HepG2 (cell line): ENCODE data around the gene GSK3A. TPM values are rescaled to one million over a fixed set of nuclear protein-coding genes. Genes with fewer than 3 reads are reported as not detected.
A peak's percentile ranks its signal among the peaks of the same experiment; 100 is the strongest.

Experiments used
- HNF4A ChIP-seq: sonication (generic); formaldehyde crosslinking; IDR thresholded peaks from 2 replicates; pipeline ENCODE4 v1.4.0; 2020; ENCODE audit warnings: missing genetic modification reagents
- KLF9 ChIP-seq: IDR thresholded peaks from 2 replicates; pipeline ENCODE4 v1.6.1; 2016; ENCODE audit warnings: low read depth
- NCOA1 ChIP-seq: sonication (generic); formaldehyde crosslinking; IDR thresholded peaks from 2 replicates; pipeline ENCODE4 v1.9.0; 2021; ENCODE audit warnings: missing genetic modification reagents
- NKX3-1 ChIP-seq: sonication (generic); formaldehyde crosslinking; IDR thresholded peaks from 2 replicates; pipeline ENCODE4 v1.5.0; 2020; ENCODE audit warnings: missing genetic modification reagents
- SRY ChIP-seq: sonication (generic); formaldehyde crosslinking; IDR thresholded peaks from 2 replicates; pipeline ENCODE4 v1.8.0; 2022; ENCODE audit warnings: mild to moderate bottlenecking, missing genetic modification reagents
- ZMYM2 ChIP-seq: sonication (generic); formaldehyde crosslinking; IDR thresholded peaks from 2 replicates; pipeline ENCODE4 v1.8.0; 2022; ENCODE audit warnings: mild to moderate bottlenecking, missing genetic modification reagents
- ZNF280B ChIP-seq: sonication (generic); formaldehyde crosslinking; IDR thresholded peaks from 2 replicates; pipeline ENCODE4 v1.5.0; 2020; ENCODE audit warnings: missing genetic modification reagents, mild to moderate bottlenecking, borderline replicate concordance
- ZNF382 ChIP-seq: sonication (generic); formaldehyde crosslinking; IDR thresholded peaks from 2 replicates; pipeline ENCODE4 v1.5.0; 2020; ENCODE audit warnings: missing genetic modification reagents, mild to moderate bottlenecking, borderline replicate concordance
- ZNF646 ChIP-seq: sonication (generic); formaldehyde crosslinking; IDR thresholded peaks from 2 replicates; pipeline ENCODE4 v1.9.0; 2021; ENCODE audit warnings: mild to moderate bottlenecking, missing genetic modification reagents
- ZNF660 ChIP-seq: sonication (generic); formaldehyde crosslinking; IDR thresholded peaks from 2 replicates; pipeline ENCODE4 v1.5.1; 2020; ENCODE audit warnings: mild to moderate bottlenecking, low read depth, missing genetic modification reagents, borderline replicate concordance
- ZNF687 ChIP-seq: sonication (generic); formaldehyde crosslinking; IDR thresholded peaks from 2 replicates; pipeline ENCODE4 v1.5.1; 2020; ENCODE audit warnings: mild to moderate bottlenecking, missing genetic modification reagents, moderate library complexity
- ZNF749 ChIP-seq: sonication (generic); formaldehyde crosslinking; IDR thresholded peaks from 2 replicates; pipeline ENCODE4 v1.8.0; 2022; ENCODE audit warnings: mild to moderate bottlenecking, missing genetic modification reagents, moderate library complexity, borderline replicate concordance
- polyA plus RNA-seq, 8 experiments: library from polyadenylated mRNA; depleted of rRNA in 3 of 8; stranded (reverse) in 7 of 8; unstranded in 1 of 8; fragments of >200 nt; fragmentation: Illumina TruSeq in 4 of 8; extraction: Trizol in 4 of 8; gene quantifications; 2 replicates each; pipeline versions ENCODE4 v1.2.1 to v1.2.3, GENCODE V29; 2011 to 2016; ENCODE audit warnings: low read depth in 4 of 8, missing spikeins in 1 of 8, mixed read lengths in 1 of 8; ENCODE audit not compliant: insufficient read depth in 1 of 8
- total RNA-seq, 5 experiments: library from RNA; depleted of rRNA; stranded (reverse); fragments of >200 nt; fragmentation: Illumina TruSeq; extraction: Trizol; gene quantifications; 2 replicates each; pipeline ENCODE4 v1.2.3, GENCODE V29; 2016; ENCODE audit warnings: low read depth in 1 of 5
- TF ChIP-seq, protein P1 (sequence below): sonication (generic); formaldehyde crosslinking; IDR thresholded peaks from 2 replicates; pipeline ENCODE4 v1.5.1; 2020; ENCODE audit warnings: mild to moderate bottlenecking, moderate library complexity, missing genetic modification reagents

The GSK3A gene
- total and polyA plus RNA-seq, 2 of the 13 experiments (the other 11 are each of a cell fraction or from before 2014, with no cell fraction given) = 16.9 to 52.5 TPM

GRCh38 chr19:42283188-42284065, 41.0 kb upstream of the GSK3A start (continued):
- TF ChIP-seq ZNF646 (CRISPR knock-in tag) (peak; percentile 69), ZNF660 (CRISPR knock-in tag) (no peak), ZNF280B (CRISPR knock-in tag) (no peak), ZMYM2 (no peak), NKX3-1 (CRISPR knock-in tag) (no peak), ZNF749 (CRISPR knock-in tag) (no peak), ZNF382 (no peak), HNF4A (CRISPR knock-in tag) (no peak), SRY (CRISPR knock-in tag) (no peak), KLF9 (CRISPR knock-in tag) (no peak), NCOA1 (CRISPR knock-in tag) (no peak), ZNF687 (CRISPR knock-in tag) (peak; percentile 75)
- TF ChIP-seq, protein P1, sequence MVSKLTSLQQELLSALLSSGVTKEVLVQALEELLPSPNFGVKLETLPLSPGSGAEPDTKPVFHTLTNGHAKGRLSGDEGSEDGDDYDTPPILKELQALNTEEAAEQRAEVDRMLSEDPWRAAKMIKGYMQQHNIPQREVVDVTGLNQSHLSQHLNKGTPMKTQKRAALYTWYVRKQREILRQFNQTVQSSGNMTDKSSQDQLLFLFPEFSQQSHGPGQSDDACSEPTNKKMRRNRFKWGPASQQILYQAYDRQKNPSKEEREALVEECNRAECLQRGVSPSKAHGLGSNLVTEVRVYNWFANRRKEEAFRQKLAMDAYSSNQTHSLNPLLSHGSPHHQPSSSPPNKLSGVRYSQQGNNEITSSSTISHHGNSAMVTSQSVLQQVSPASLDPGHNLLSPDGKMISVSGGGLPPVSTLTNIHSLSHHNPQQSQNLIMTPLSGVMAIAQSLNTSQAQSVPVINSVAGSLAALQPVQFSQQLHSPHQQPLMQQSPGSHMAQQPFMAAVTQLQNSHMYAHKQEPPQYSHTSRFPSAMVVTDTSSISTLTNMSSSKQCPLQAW (CRISPR knock-in tag) = no peak
